GM12891 (cell line): Measurements from ENCODE around the gene ERAL1.
"Not testable (repeated sequence)": the region's sequence is repeated elsewhere in the genome, so short reads cannot be mapped to it uniquely, and the experiment has no call there.

Source experiments
- PAX5 ChIP-seq: IDR thresholded peaks from 2 replicates; pipeline ENCODE4 v1.6.1; 2011; ENCODE audit warnings: low read length, moderate library complexity, mild to moderate bottlenecking; ENCODE audit not compliant: insufficient read depth, severe bottlenecking
- POLR2A ChIP-seq: IDR thresholded peaks from 2 replicates; pipeline ENCODE4 v1.6.1; 2011; ENCODE audit warnings: low read depth, low read length, control low read depth
- POLR2AphosphoS5 ChIP-seq: IDR thresholded peaks from 2 replicates; pipeline ENCODE4 v1.6.1; 2011; ENCODE audit warnings: low read depth, low read length, control low read depth
- SPI1 ChIP-seq: IDR thresholded peaks from 2 replicates; pipeline ENCODE4 v1.6.1; 2011; ENCODE audit warnings: low read depth, low read length, control low read depth
- TAF1 ChIP-seq: IDR thresholded peaks from 2 replicates; pipeline ENCODE4 v1.6.1; 2011; ENCODE audit warnings: low read depth, low read length, control low read depth

GRCh38 chr17:28846699-28847098, 8.1 kb upstream of the ERAL1 start:
- TF ChIP-seq POLR2AphosphoS5, POLR2A, TAF1, SPI1, PAX5: not testable (repeated sequence)
